CD8-positive, alpha-beta memory T cell (primary cell): Measurements from ENCODE around the gene NAT16. TPM values are rescaled to one million over a fixed set of nuclear protein-coding genes. Genes with fewer than 3 reads are reported as not detected.

Experiments
- CTCF ChIA-PET: fragments of 350-600 bp; sonication (Branson Sonifier 250); formaldehyde crosslinking; loops from one replicate; lab custom pipeline; 2021; ENCODE audit warnings: antibody characterized with exemption; lab: Charles Lee
- POLR2A ChIA-PET: fragments of 350-600 bp; sonication (Branson Sonifier 250); formaldehyde crosslinking; loops from one replicate; lab custom pipeline; 2021; ENCODE audit warnings: antibody characterized with exemption; lab: Charles Lee
- DNase-seq, 5 donors: peaks; one replicate each; pipeline versions ENCODE4 v3.0.0 to v3.0.0-alpha.2; 2020 to 2022; ENCODE audit warnings: mixed read lengths in 1 of 5
- H3K27ac ChIP-seq: one replicate; pipeline ENCODE4 v1.7.0; 2013; ENCODE audit warnings: low read depth, mild to moderate bottlenecking, low read length, moderate library complexity
- H3K27me3 ChIP-seq: 2 replicates; pipeline ENCODE4 v1.7.0; 2013; ENCODE audit warnings: low read length, mild to moderate bottlenecking; ENCODE audit not compliant: insufficient read depth, poor library complexity, severe bottlenecking
- H3K36me3 ChIP-seq: 2 replicates; pipeline ENCODE4 v1.7.0; 2013; ENCODE audit warnings: mild to moderate bottlenecking, low read length, moderate library complexity; ENCODE audit not compliant: insufficient read depth
- H3K4me1 ChIP-seq: 2 replicates; pipeline ENCODE4 v1.7.0; 2013; ENCODE audit warnings: mild to moderate bottlenecking, low read length, moderate library complexity; ENCODE audit not compliant: insufficient read depth
- H3K4me3 ChIP-seq: 2 replicates; pipeline ENCODE4 v1.7.0; 2013; ENCODE audit warnings: mild to moderate bottlenecking, low read length
- H3K9me3 ChIP-seq: 2 replicates; pipeline ENCODE4 v1.7.0; 2013; ENCODE audit warnings: mild to moderate bottlenecking, low read length
- H3K27ac Mint-ChIP-seq, 8 donors: one replicate each; pipeline ENCODE4 v1.8.0; 2020 to 2021; ENCODE audit warnings: mixed read lengths in 8 of 8, mild to moderate bottlenecking in 6 of 8, inconsistent platforms in 3 of 8, moderate library complexity in 3 of 8
- H3K27me3 Mint-ChIP-seq, 2 donors: one replicate each; pipeline ENCODE4 v1.8.0; 2020 to 2021; ENCODE audit warnings: mixed read lengths in 2 of 2, mild to moderate bottlenecking in 1 of 2, moderate library complexity in 1 of 2
- H3K36me3 Mint-ChIP-seq, 3 donors: one replicate each; pipeline ENCODE4 v1.8.0; 2020 to 2021; ENCODE audit warnings: mixed read lengths in 3 of 3, inconsistent platforms in 1 of 3, mild to moderate bottlenecking in 1 of 3
- H3K4me1 Mint-ChIP-seq, 3 donors: one replicate each; pipeline ENCODE4 v1.8.0; 2020 to 2021; ENCODE audit warnings: mixed read lengths in 3 of 3, inconsistent platforms in 1 of 3, mild to moderate bottlenecking in 1 of 3
- H3K4me3 Mint-ChIP-seq, 7 donors: one replicate each; pipeline ENCODE4 v1.8.0; 2020 to 2021; ENCODE audit warnings: mixed read lengths in 7 of 7, mild to moderate bottlenecking in 6 of 7, moderate library complexity in 4 of 7, inconsistent platforms in 2 of 7
- H3K9me3 Mint-ChIP-seq, 5 donors: one replicate each; pipeline ENCODE4 v1.8.0; 2020 to 2022; ENCODE audit warnings: mixed read lengths in 5 of 5, mild to moderate bottlenecking in 3 of 5, moderate library complexity in 2 of 5, inconsistent platforms in 1 of 5
- polyA plus RNA-seq: library from polyadenylated mRNA; unstranded; fragments of 300-500 nt; fragmentation: Illumina TruSeq; gene quantifications from one replicate; pipeline ENCODE4 v1.2.3, GENCODE V29; 2021
- total RNA-seq, 2 experiments: library from RNA; stranded (reverse); gene quantifications; one replicate each; pipeline ENCODE4 v1.2.3, GENCODE V29; 2021

NAT16 gene
- total and polyA plus RNA-seq, 3 experiments from 2014 or later: not detected

DNA sequence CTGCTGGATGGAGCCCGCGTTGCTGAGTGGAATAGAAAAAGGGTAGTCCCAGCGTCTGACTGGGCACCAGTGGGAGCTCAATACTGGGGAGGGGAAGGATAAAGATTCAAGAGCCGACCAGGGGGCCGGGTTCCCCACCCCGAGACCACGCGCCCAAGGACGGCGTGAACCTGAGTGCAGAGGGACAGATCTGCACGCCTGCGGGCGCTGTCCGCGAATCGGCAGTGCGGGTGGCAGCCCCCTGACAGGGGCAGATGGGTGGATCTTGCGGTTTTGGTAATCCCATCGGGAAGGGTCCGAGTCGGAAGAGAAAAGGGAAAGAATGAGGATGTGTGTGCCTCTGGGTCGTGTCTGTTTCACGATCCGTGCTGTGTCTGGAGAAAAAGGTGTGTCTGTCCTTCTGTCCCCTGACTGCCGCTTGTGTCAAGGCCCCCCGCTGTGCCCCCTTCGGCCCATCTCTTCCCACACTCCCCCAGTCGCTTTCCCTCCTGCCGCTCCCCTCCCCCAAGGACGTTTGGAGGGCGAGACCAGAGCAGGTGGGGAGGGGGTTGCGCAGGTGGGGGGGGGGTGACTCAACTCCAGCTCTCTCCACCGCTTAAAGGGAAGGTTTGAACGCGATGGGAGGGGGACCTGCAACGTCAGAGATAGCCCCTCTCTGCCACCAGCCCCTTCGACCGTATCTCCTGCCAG is 14.0 kb downstream of the NAT16 start:
- peak overlapping the region; percentile 35 to 88 (median 74) for H3K4me3 Mint-ChIP-seq
- H3K4me1 Mint-ChIP-seq: peaks cover 39 to 68% (median 48%) of the 10 kb centered on the region in 3 donors
- ChIA-PET POLR2A (interaction anchor here (0.5 to 0.7 kb wide), 3 partner anchors 13 to 47 kb away, joined by 3 to 7 read pairs (median 3); no protein-coding TSS in a partner anchor), CTCF (interaction anchor here (0.7 to 2.7 kb wide), 5 partner anchors 10 to 78 kb away, joined by 3 to 23 read pairs (median 3); partner anchors contain the start of gene ZNHIT1)
- no peaks in the 10 kb centered on the region for H3K9me3 ChIP-seq
- peak overlapping the region in 4 of 8 donors; percentile 63 to 85 (median 75) for H3K27ac Mint-ChIP-seq
- H3K36me3 ChIP-seq: no peaks in the 10 kb centered on the region
- H3K27ac ChIP-seq: no peak overlapping the region
- H3K27me3 ChIP-seq: peaks cover 76% of the 10 kb centered on the region
- peaks cover 0 to 4% (median 0%) of the 10 kb centered on the region in 5 donors for H3K9me3 Mint-ChIP-seq
- H3K4me1 ChIP-seq: peaks cover 49% of the 10 kb centered on the region
- no peaks in the 10 kb centered on the region for H3K36me3 Mint-ChIP-seq
- peak overlapping the region; percentile 50 for H3K4me3 ChIP-seq
- H3K27me3 Mint-ChIP-seq: peaks cover 69 to 70% of the 10 kb centered on the region in 2 donors
- DNase-seq: no peak

GRCh38 chr7:101165075-101165957 is 14.8 kb downstream of the NAT16 start, which contains the start of gene VGF:
VGF (minus strand) TSS chr7:101165569; CDS start chr7:101164843, 726 bp downstream.
- Mint-ChIP-seq H3K27ac (peak within 1 kb of the TSS in 7 of 8 donors; percentile 2 to 88 (median 65)), H3K9me3 (peaks cover 0 to 4% (median 0%) of the 10 kb centered on the region in 5 donors), H3K4me3 (peak within 1 kb of the TSS; percentile 52 to 88 (median 74)), H3K27me3 (peaks cover 63% of the 10 kb centered on the region in 2 donors), H3K4me1 (peaks cover 35 to 60% (median 41%) of the 10 kb centered on the region in 3 donors), H3K36me3 (peaks cover 0 to under 1% (median 0%) of the 10 kb centered on the region in 3 donors)
- Histone ChIP-seq H3K4me1 (peaks cover 41% of the 10 kb centered on the region), H3K27me3 (peaks cover 68% of the 10 kb centered on the region), H3K9me3 (no peaks in the 10 kb centered on the region), H3K27ac (no peak within 1 kb of the TSS), H3K4me3 (peak within 1 kb of the TSS; percentile 50), H3K36me3 (no peaks in the 10 kb centered on the region)
- ChIA-PET POLR2A (interaction anchor here (0.5 to 1.2 kb wide), 5 partner anchors 9 to 80 kb away, joined by 3 to 7 read pairs (median 4); partner anchors contain the start of gene FIS1), CTCF (interaction anchor here (0.7 to 2.7 kb wide), 5 partner anchors 10 to 78 kb away, joined by 3 to 23 read pairs (median 3); partner anchors contain the start of gene ZNHIT1)
- peak; percentile 87 to 94 (median 90) for DNase-seq

DNA sequence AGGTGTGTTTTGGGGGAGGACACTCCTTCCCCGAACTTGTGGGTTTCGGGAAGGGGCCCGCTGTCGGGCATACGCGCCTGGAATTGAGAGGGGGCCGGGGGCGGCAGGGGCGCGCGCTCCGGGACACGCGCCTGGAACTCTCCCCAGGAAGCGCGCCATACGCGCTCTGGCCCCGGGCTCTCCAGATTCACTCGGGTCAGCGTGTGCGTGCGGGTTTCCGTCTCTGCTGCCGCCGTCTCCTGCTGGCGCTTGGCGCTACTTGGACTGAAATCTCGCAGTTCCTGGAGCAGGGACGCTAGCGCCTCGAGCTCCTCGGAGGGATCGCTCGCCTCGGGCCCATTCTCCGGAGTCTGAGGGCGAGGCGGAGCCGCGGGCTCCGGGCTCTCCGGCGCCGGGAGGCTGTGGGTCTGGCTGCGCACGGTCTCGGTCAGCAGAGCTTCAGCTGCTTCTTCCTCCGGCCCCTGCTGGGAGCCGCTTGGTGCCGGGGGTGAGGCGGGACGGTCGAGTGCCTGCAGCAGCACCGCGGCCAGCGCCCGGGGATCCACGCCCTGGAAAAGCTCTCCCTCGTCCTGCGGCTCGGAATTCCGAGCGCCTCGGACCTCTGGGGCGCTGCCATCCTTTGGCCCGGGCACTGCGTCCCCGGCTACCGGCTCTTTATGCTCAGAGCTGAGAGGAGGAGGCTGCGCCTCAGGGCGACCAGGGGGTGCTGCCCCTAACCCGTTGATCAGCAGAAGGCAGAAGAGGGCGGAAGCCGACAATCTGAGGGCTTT is 15.8 kb downstream of the NAT16 start:
- DNase-seq: no peak
- peaks cover 27 to 50% (median 30%) of the 10 kb centered on the region in 3 donors for H3K4me1 Mint-ChIP-seq
- Histone ChIP-seq H3K4me3 (no peak overlapping the region), H3K27me3 (peaks cover 57% of the 10 kb centered on the region), H3K27ac (no peak overlapping the region), H3K4me1 (peaks cover 31% of the 10 kb centered on the region), H3K36me3 (no peaks in the 10 kb centered on the region), H3K9me3 (no peaks in the 10 kb centered on the region)
- H3K9me3 Mint-ChIP-seq: peaks cover 0 to 4% (median 0%) of the 10 kb centered on the region in 5 donors
- POLR2A ChIA-PET: interaction anchor here (1.2 kb wide), 1 partner anchor 10 kb away, joined by 5 read pairs; no protein-coding TSS in a partner anchor
- peaks cover under 1 to 8% (median 2%) of the 10 kb centered on the region in 3 donors for H3K36me3 Mint-ChIP-seq
- H3K27me3 Mint-ChIP-seq: peaks cover 54% of the 10 kb centered on the region in 2 donors
- peak overlapping the region; percentile 44 to 75 (median 65) for H3K4me3 Mint-ChIP-seq
- peak overlapping the region in 1 of 8 donors; percentile 75 for H3K27ac Mint-ChIP-seq
- CTCF ChIA-PET: interaction anchor here (1.1 to 2.7 kb wide), 3 partner anchors 9 to 21 kb away, joined by 3 to 23 read pairs (median 9); no protein-coding TSS in a partner anchor

DNA sequence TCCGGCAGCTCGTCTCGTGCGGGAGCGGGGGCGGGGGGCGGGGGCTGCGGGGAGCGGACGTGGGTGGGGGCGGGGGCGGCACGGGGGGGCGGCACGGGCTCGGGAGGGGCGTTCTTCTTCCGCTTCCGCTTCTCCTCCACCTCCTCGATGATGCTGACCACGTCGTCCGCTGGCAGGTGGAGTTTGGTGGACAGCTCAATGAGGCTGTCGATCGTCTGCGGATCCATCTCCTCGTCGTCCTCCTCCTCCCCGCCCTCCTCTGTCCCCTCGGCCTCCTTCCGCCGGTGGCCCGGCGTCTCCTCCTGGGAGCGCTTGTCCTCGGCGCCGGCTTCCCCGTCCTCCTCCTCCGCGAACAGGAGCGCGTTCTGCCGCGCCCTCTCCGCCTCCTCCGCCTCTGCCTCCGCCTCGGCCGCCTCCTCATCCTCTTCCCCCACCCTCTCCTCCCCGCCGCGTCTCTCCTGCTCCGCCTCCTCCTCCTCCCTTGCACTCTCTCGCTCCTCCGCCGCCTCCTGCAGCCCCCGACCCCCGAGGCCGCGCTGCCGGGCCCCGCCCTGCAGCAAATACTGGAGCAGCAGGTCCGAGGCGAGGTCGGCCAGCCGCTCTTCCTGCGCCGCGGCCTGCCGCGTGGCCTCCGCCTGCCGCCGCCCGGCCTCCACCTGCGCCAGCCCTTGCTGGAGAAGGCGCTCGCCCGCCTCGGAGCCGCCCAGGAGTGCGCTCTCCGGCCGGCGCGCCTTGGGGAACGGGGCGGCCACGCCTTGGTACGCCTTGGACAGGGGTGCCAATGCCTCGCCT is 16.6 kb downstream of the NAT16 start:
- peak overlapping the region; percentile 22 for H3K4me3 ChIP-seq
- peaks cover 28% of the 10 kb centered on the region for H3K4me1 ChIP-seq
- POLR2A ChIA-PET: interaction anchor here (1.2 kb wide), 1 partner anchor 10 kb away, joined by 5 read pairs; no protein-coding TSS in a partner anchor
- H3K27ac ChIP-seq: no peak overlapping the region
- peak overlapping the region; percentile 42 to 90 (median 76) for H3K4me3 Mint-ChIP-seq
- H3K27ac Mint-ChIP-seq: peak overlapping the region in 2 of 8 donors; percentile 34 to 75
- H3K9me3 ChIP-seq: no peaks in the 10 kb centered on the region
- H3K9me3 Mint-ChIP-seq: peaks cover 0 to 4% (median 0%) of the 10 kb centered on the region in 5 donors
- CTCF ChIA-PET: interaction anchor here (2.7 kb wide), 1 partner anchor 20 kb away, joined by 23 read pairs; no protein-coding TSS in a partner anchor
- no peak for DNase-seq
- H3K27me3 ChIP-seq: peaks cover 49% of the 10 kb centered on the region
- H3K36me3 Mint-ChIP-seq: peaks cover 2 to 13% (median 5%) of the 10 kb centered on the region in 3 donors
- no peaks in the 10 kb centered on the region for H3K36me3 ChIP-seq
- H3K4me1 Mint-ChIP-seq: peaks cover 24 to 45% (median 24%) of the 10 kb centered on the region in 3 donors
- peaks cover 47% of the 10 kb centered on the region in 2 donors for H3K27me3 Mint-ChIP-seq

DNA sequence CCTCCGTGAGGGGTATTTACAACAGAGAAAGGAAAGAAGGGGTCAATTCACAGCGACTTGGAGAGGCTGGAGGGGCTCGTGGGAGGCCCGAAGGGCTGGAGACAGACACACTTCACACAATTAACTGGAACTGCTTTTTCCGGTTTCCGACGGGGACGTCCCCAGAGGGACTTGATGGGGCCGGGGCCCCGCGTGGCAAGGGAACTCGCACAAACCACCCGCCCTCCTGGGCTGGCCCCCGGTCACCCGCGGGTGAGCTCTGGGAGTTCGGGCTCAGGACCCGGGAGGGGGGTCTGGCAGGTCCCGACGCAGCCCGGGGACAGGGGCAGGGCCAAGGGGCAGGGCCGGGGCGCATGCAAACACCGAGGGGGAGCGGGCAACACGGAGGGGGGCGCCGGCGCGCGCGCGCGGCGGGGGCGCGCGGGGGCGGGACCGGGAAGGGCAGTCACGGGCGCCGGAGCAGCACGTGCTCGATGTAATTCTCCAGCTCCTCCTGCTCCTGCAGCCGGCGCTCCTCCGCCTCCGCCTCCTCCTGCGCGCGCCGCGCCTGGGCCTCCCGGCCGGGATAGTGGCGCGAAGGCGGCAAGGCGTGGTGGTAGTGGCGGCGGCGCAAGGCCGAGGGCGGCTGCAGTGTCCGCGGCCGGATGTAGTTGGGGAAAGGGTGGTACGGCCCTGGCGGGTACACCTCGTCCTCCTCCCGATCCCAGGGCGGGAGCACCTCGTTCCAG is 17.4 kb downstream of the NAT16 start:
- Histone ChIP-seq H3K27me3 (peaks cover 42% of the 10 kb centered on the region), H3K27ac (no peak overlapping the region), H3K4me3 (no peak overlapping the region), H3K4me1 (peaks cover 28% of the 10 kb centered on the region), H3K9me3 (no peaks in the 10 kb centered on the region), H3K36me3 (no peaks in the 10 kb centered on the region)
- Mint-ChIP-seq H3K27me3 (peaks cover 39 to 40% of the 10 kb centered on the region in 2 donors), H3K27ac (peak overlapping the region in 1 of 8 donors; percentile 43), H3K9me3 (peaks cover 0 to 4% (median 0%) of the 10 kb centered on the region in 5 donors), H3K4me3 (peak overlapping the region in 6 of 7 donors; percentile 55 to 85 (median 62)), H3K36me3 (peaks cover 5 to 18% (median 8%) of the 10 kb centered on the region in 3 donors), H3K4me1 (peaks cover 21 to 41% (median 22%) of the 10 kb centered on the region in 3 donors)
- POLR2A ChIA-PET: no interaction called here
- no peak for DNase-seq
- CTCF ChIA-PET: no interaction called here

- peaks cover 0 to 4% (median 0%) of the 10 kb centered on the region in 5 donors for H3K9me3 Mint-ChIP-seq
- peak overlapping the region in 1 of 8 donors; percentile 43 for H3K27ac Mint-ChIP-seq
- Histone ChIP-seq H3K36me3 (no peaks in the 10 kb centered on the region), H3K9me3 (no peaks in the 10 kb centered on the region), H3K4me3 (no peak overlapping the region), H3K4me1 (peaks cover 28% of the 10 kb centered on the region), H3K27ac (no peak overlapping the region), H3K27me3 (peaks cover 33% of the 10 kb centered on the region)
- peaks cover 31 to 32% of the 10 kb centered on the region in 2 donors for H3K27me3 Mint-ChIP-seq
- CTCF ChIA-PET: no interaction called here
- DNase-seq: no peak
- peak overlapping the region; percentile 40 to 85 (median 58) for H3K4me3 Mint-ChIP-seq
- H3K4me1 Mint-ChIP-seq: peaks cover 17 to 34% (median 22%) of the 10 kb centered on the region in 3 donors
- POLR2A ChIA-PET: no interaction called here
- H3K36me3 Mint-ChIP-seq: peaks cover 5 to 24% (median 8%) of the 10 kb centered on the region in 3 donors
Observed at GRCh38 chr7:101161692-101162471, 18.2 kb downstream of the NAT16 start.
